Transverse colon (tissue), 3 donors: ENCODE results near the gene KDELR1.

Experiments
- CTCF ChIP-seq, 5 experiments: fragments of 200-600 bp in 3 of 5; fragments of 450-650 bp in 2 of 5; sonication (generic) in 3 of 5; IDR thresholded peaks; 1 replicate in 2 of 5; 2 replicates in 3 of 5; pipeline ENCODE4 v1.5.1; 2016 to 2017; ENCODE audit warnings: antibody characterized with exemption in 5 of 5, inconsistent platforms in 3 of 5, mild to moderate bottlenecking in 2 of 5, moderate library complexity in 1 of 5
- EP300 ChIP-seq: sonication (generic); formaldehyde crosslinking; IDR thresholded peaks from one replicate; pipeline ENCODE4 v1.6.1; 2017; ENCODE audit warnings: antibody characterized with exemption, low read depth
- POLR2A ChIP-seq: fragments of 450-650 bp; IDR thresholded peaks from one replicate; pipeline ENCODE4 v1.6.1; 2016; ENCODE audit warnings: antibody characterized with exemption, mild to moderate bottlenecking, moderate library complexity

DNA sequence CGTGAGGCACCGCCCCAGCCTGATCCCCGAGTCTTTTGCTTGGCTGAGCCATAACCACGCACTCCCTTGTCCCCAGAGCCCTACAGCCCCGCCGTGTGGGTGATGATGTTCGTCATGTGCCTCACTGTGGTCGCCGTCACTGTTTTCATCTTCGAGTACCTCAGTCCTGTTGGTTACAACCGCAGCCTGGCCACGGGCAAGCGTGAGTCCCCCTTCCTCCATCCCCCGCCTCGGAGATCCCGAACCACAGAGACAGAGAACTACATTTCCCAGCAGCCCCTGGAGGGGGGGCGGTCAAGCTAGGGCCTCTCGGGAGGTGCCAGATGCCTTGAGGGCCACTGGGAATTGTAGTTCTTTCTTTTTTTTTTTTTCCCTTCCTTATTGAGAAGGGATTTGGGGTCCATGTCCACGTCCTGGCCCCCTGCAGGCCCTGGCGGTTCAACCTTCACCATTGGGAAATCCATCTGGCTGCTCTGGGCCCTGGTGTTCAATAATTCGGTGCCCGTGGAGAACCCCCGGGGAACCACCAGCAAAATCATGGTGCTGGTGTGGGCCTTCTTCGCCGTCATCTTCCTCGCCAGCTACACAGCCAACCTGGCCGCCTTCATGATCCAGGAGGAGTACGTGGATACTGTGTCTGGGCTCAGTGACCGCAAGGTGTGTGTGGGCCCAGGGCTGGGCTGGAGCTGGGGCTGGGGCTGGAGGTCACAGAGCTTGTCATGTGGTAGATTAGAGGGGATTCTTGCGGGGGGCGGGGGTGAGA lies 28.0 kb upstream of the KDELR1 start:
- TF ChIP-seq CTCF (IDR thresholded peaks at IDR 0.05): no peak
- TF ChIP-seq POLR2A: no peak
- TF ChIP-seq EP300: no peak
